GM23338 (cell line): ENCODE data around the gene ARL6IP1. TPM values are rescaled to one million over a fixed set of nuclear protein-coding genes. Genes with fewer than 3 reads are reported as not detected.

Experiments
- ATAC-seq: fragments of 200-7000 bp; cut with Tn5 transposase; 3 replicates; pipeline ENCODE4 v1.9.1; 2020
- DNase-seq: peaks from one replicate; pipeline ENCODE4 v3.0.0-alpha.2; 2015; ENCODE audit warnings: low spot score
- H2AFZ ChIP-seq: fragments of 200-600 bp; sonication (generic); 2 replicates; pipeline ENCODE4 v1.8.0; 2016; ENCODE audit warnings: antibody characterized with exemption, mild to moderate bottlenecking, moderate library complexity
- H3F3A ChIP-seq: fragments of 200-600 bp; sonication (generic); replicated peaks from 2 replicates; pipeline ENCODE4 v1.8.0; 2017; ENCODE audit warnings: antibody characterized with exemption, mixed run types, low read depth
- H3K27ac ChIP-seq: fragments of 200-600 bp; sonication (generic); 2 replicates; pipeline ENCODE4 v1.6.1; 2016; ENCODE audit warnings: low read depth
- H3K27me3 ChIP-seq: fragments of 200-600 bp; sonication (generic); 2 replicates; pipeline ENCODE4 v1.8.0; 2016; ENCODE audit warnings: mild to moderate bottlenecking, mixed run types, moderate library complexity; ENCODE audit not compliant: insufficient read depth
- H3K36me3 ChIP-seq: fragments of 200-600 bp; sonication (generic); 2 replicates; pipeline ENCODE4 v1.8.0; 2016; ENCODE audit warnings: mild to moderate bottlenecking; ENCODE audit not compliant: insufficient read depth
- H3K4me1 ChIP-seq: fragments of 200-600 bp; sonication (generic); 2 replicates; pipeline ENCODE4 v1.8.0; 2016; ENCODE audit warnings: mild to moderate bottlenecking, moderate library complexity; ENCODE audit not compliant: insufficient read depth
- H3K4me2 ChIP-seq: fragments of 200-600 bp; sonication (generic); 2 replicates; pipeline ENCODE4 v1.7.1; 2017; ENCODE audit warnings: mixed run types
- H3K4me3 ChIP-seq: fragments of 200-600 bp; sonication (generic); 2 replicates; pipeline ENCODE4 v1.6.1; 2016; ENCODE audit warnings: mixed run types
- H3K79me2 ChIP-seq: fragments of 200-600 bp; sonication (generic); replicated peaks from 2 replicates; pipeline ENCODE4 v1.8.0; 2017; ENCODE audit warnings: mild to moderate bottlenecking; ENCODE audit not compliant: insufficient read depth
- H3K9me2 ChIP-seq: fragments of 200-600 bp; sonication (generic); 2 replicates; pipeline ENCODE4 v1.8.0; 2017; ENCODE audit not compliant: insufficient read depth
- H4K20me1 ChIP-seq: fragments of 200-600 bp; sonication (generic); replicated peaks from 2 replicates; pipeline ENCODE4 v1.8.0; 2017; ENCODE audit warnings: mild to moderate bottlenecking; ENCODE audit not compliant: insufficient read depth
- H3K27ac Mint-ChIP-seq: 2 replicates; pipeline ENCODE4 v1.8.0; 2020; ENCODE audit warnings: inconsistent platforms, mild to moderate bottlenecking, moderate library complexity, mixed read lengths
- H3K27me3 Mint-ChIP-seq: 3 replicates; pipeline ENCODE4 v1.8.0; 2022; ENCODE audit warnings: low read depth, mild to moderate bottlenecking, moderate library complexity, mixed read lengths, inconsistent platforms; ENCODE audit not compliant: insufficient read depth, poor library complexity
- H3K36me3 Mint-ChIP-seq: 3 replicates; pipeline ENCODE4 v1.8.0; 2021; ENCODE audit warnings: low read depth, mild to moderate bottlenecking, inconsistent platforms, moderate library complexity, mixed read lengths
- H3K4me1 Mint-ChIP-seq: 3 replicates; pipeline ENCODE4 v1.8.0; 2020; ENCODE audit warnings: mild to moderate bottlenecking, inconsistent platforms, mixed read lengths
- H3K4me3 Mint-ChIP-seq: 3 replicates; pipeline ENCODE4 v1.8.0; 2021; ENCODE audit warnings: moderate library complexity, mild to moderate bottlenecking, inconsistent platforms, mixed read lengths
- H3K9me3 Mint-ChIP-seq: 3 replicates; pipeline ENCODE4 v1.8.0; 2020; ENCODE audit warnings: moderate library complexity, mild to moderate bottlenecking, inconsistent platforms, mixed read lengths
- EZH2phosphoT487 ChIP-seq: fragments of 200-600 bp; sonication (generic); IDR thresholded peaks from one replicate; pipeline ENCODE4 v1.8.1; 2018; ENCODE audit warnings: antibody characterized with exemption; ENCODE audit not compliant: unreplicated experiment
- JUNB ChIP-seq: IDR thresholded peaks from one replicate; pipeline ENCODE4 v1.6.1; 2016; ENCODE audit warnings: antibody characterized with exemption; ENCODE audit not compliant: unreplicated experiment
- ZNF114 ChIP-seq: fragments of 250-450 bp; sonication (Bioruptor Pico); IDR thresholded peaks from 2 replicates; pipeline ENCODE4 v1.5.0; 2020; ENCODE audit warnings: mild to moderate bottlenecking, moderate library complexity
- ZNF331 ChIP-seq: fragments of 250-450 bp; sonication (Bioruptor Pico); IDR thresholded peaks from 2 replicates; pipeline ENCODE4 v1.5.0; 2020; ENCODE audit warnings: low read depth, mild to moderate bottlenecking, moderate library complexity
- ZNF462 ChIP-seq: fragments of 250-450 bp; sonication (Bioruptor Pico); IDR thresholded peaks from 2 replicates; pipeline ENCODE4 v1.5.0; 2020; ENCODE audit warnings: mild to moderate bottlenecking, moderate library complexity
- polyA plus RNA-seq: library from polyadenylated mRNA; unstranded; fragments of >200 nt; fragmentation: Nextera tagmentation; extraction: Ambion mirVana; gene quantifications from 2 replicates; pipeline ENCODE4 v1.2.1, GENCODE V29; 2016
- total RNA-seq: library from RNA; depleted of rRNA; stranded (reverse); fragments of >200 nt; shearing (Covaris generic); gene quantifications from 2 replicates; pipeline ENCODE4 v1.2.3, GENCODE V29; 2014

The ARL6IP1 gene
- total and polyA plus RNA-seq, 2 experiments from 2014 or later = 192 to 250 TPM

- no peak for TF ChIP-seq ZNF462 (CRISPR knock-in tag)
- no peak for TF ChIP-seq JUNB
Observed at GRCh38 chr16:18799500-18799899, 1.8 kb downstream of the ARL6IP1 start (continued).

DNA sequence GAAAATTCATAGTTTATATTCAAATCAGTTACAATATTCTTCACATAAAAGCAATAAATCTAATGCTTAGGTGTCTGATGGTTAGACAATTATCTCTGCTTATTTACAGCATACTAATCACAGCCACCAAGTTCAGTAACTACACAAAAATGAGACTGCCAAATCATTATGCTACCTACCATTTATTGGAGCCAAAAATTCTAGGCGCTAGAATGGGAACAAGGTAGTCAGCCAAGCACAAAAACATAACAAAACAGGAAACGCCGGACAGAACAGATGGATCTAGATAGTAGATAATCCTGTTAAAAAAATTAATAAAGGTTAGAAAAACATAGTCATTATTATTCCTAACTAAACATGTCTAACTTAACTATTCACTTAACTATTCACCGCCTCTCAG lies 3.6 kb downstream of the ARL6IP1 start:
- no peaks in the 10 kb centered on the region for H3K27me3 ChIP-seq
- H3K36me3 Mint-ChIP-seq = peaks cover 69% of the 10 kb centered on the region

DNA sequence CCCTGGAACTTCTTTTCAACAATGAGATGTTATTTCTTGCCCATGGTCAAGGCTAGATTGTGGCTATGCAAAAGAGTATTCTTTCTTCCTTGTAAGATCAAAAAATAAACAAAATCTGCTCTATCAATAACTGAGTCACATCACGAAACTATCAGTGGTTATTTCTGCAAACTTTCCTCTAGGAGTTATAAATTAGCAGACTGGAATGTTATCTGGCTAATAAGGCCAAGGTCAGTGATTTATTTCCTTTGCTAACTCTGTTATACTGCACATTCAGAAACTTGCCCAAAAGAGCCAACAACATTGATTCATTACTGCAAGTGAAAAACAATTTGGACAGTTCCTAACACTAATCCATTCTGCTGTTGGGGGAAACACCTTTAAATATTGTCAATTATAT lies 5.0 kb downstream of the ARL6IP1 start:
- Mint-ChIP-seq H3K36me3 (peaks cover 81% of the 10 kb centered on the region), H3K9me3 (no peaks in the 10 kb centered on the region), H3K27me3 (peaks cover 3% of the 10 kb centered on the region), H3K4me1 (peaks cover 17% of the 10 kb centered on the region), H3K27ac (no peak overlapping the region), H3K4me3 (no peak overlapping the region)
- peaks cover 2% of the 10 kb centered on the region; the same call in 1 of the 2 replicates for H3F3A ChIP-seq
- ATAC-seq = no peak
- H2AFZ ChIP-seq = no peak overlapping the region
- H3K4me2 ChIP-seq = no peak overlapping the region
- H3K9me2 ChIP-seq = no peaks in the 10 kb centered on the region
- no peaks in the 10 kb centered on the region for H3K27me3 ChIP-seq
- H3K4me1 ChIP-seq = peaks cover 14% of the 10 kb centered on the region
- H3K4me3 ChIP-seq = no peak overlapping the region
- no peak overlapping the region for H3K27ac ChIP-seq
- H3K36me3 ChIP-seq = peaks cover 63% of the 10 kb centered on the region
- H4K20me1 ChIP-seq = peaks cover 39% of the 10 kb centered on the region
- H3K79me2 ChIP-seq = peaks cover 60% of the 10 kb centered on the region
- DNase-seq = no peak
- TF ChIP-seq ZNF114 (CRISPR knock-in tag) (no peak), ZNF462 (CRISPR knock-in tag) (no peak), JUNB (no peak), EZH2phosphoT487 (no peak)

More for the DNA sequence above, 3.6 kb downstream of the ARL6IP1 start:
- peaks cover 17% of the 10 kb centered on the region for H3K4me1 Mint-ChIP-seq
- H3K4me2 ChIP-seq = no peak overlapping the region
- no peak overlapping the region for H2AFZ ChIP-seq
- no peak overlapping the region for H3K4me3 ChIP-seq
- H3K36me3 ChIP-seq = peaks cover 54% of the 10 kb centered on the region
- ATAC-seq = no peak
- H3K27ac ChIP-seq = no peak overlapping the region
- no peak overlapping the region for H3K27ac Mint-ChIP-seq
- no peak for TF ChIP-seq ZNF331 (CRISPR knock-in tag)
- H3K4me1 ChIP-seq = peaks cover 14% of the 10 kb centered on the region
- peaks cover 4% of the 10 kb centered on the region for H3F3A ChIP-seq
- H3K79me2 ChIP-seq = peaks cover 60% of the 10 kb centered on the region
- no peaks in the 10 kb centered on the region for H3K9me2 ChIP-seq
- H3K9me3 Mint-ChIP-seq = no peaks in the 10 kb centered on the region
- H3K27me3 Mint-ChIP-seq = peaks cover 13% of the 10 kb centered on the region
- no peak for DNase-seq
- H4K20me1 ChIP-seq = peaks cover 37% of the 10 kb centered on the region
- no peak overlapping the region for H3K4me3 Mint-ChIP-seq
